ENCODE measurements around the gene RHCG.

Gene RHCG

GRCh38 chr15:89442671-89443307 is 53.6 kb downstream of the RHCG start:
- H3K4me3 ChIP-seq (ENCODE audit: low read depth, low read length), result no peak overlapping the region
- TF ChIP-seq, protein P1, sequence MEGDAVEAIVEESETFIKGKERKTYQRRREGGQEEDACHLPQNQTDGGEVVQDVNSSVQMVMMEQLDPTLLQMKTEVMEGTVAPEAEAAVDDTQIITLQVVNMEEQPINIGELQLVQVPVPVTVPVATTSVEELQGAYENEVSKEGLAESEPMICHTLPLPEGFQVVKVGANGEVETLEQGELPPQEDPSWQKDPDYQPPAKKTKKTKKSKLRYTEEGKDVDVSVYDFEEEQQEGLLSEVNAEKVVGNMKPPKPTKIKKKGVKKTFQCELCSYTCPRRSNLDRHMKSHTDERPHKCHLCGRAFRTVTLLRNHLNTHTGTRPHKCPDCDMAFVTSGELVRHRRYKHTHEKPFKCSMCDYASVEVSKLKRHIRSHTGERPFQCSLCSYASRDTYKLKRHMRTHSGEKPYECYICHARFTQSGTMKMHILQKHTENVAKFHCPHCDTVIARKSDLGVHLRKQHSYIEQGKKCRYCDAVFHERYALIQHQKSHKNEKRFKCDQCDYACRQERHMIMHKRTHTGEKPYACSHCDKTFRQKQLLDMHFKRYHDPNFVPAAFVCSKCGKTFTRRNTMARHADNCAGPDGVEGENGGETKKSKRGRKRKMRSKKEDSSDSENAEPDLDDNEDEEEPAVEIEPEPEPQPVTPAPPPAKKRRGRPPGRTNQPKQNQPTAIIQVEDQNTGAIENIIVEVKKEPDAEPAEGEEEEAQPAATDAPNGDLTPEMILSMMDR (IDR thresholded peaks at IDR 0.05; ENCODE audit: low read depth, low read length), result peak; percentile 94
- TF ChIP-seq MYC (IDR thresholded peaks at IDR 0.05; ENCODE audit: low read depth, low read length), result no peak
- peak; percentile 73 for DNase-seq (ENCODE audit: low read depth)

DNA sequence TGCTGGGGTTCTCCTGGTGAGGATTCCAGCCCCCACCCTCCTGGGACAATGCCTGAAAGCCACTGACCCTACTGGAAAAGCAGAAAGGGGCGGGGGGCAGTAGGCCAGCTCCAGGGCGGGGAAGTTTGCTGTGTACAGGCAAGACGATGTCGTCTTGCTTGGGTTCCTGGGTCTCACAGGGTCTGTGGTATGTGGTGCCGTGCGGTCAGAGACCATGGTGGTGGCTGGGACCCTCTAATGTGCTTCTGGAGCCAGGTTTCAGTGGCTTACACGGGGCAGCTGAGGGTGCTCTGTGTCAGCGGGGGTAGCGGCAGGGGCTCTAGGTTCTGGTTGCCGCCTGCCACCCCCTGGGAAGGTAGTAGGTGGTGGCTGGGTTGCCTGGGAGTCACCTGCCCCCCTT is 54.2 kb downstream of the RHCG start:
- DNase-seq (ENCODE audit: low read depth), result no peak
- TF ChIP-seq, protein P1 (IDR thresholded peaks at IDR 0.05; ENCODE audit: low read depth, low read length), result no peak
- TF ChIP-seq, protein P2, sequence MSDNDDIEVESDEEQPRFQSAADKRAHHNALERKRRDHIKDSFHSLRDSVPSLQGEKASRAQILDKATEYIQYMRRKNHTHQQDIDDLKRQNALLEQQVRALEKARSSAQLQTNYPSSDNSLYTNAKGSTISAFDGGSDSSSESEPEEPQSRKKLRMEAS (IDR thresholded peaks at IDR 0.05; ENCODE audit: low read depth, low read length), result no peak
- no peak for TF ChIP-seq MYC (IDR thresholded peaks at IDR 0.05; ENCODE audit: low read depth, low read length)
- no peak for TF ChIP-seq POLR2A (IDR thresholded peaks at IDR 0.05; ENCODE audit: extremely low read depth, insufficient read length)
- no peak overlapping the region for H3K4me3 ChIP-seq (ENCODE audit: low read depth, low read length)

DNA sequence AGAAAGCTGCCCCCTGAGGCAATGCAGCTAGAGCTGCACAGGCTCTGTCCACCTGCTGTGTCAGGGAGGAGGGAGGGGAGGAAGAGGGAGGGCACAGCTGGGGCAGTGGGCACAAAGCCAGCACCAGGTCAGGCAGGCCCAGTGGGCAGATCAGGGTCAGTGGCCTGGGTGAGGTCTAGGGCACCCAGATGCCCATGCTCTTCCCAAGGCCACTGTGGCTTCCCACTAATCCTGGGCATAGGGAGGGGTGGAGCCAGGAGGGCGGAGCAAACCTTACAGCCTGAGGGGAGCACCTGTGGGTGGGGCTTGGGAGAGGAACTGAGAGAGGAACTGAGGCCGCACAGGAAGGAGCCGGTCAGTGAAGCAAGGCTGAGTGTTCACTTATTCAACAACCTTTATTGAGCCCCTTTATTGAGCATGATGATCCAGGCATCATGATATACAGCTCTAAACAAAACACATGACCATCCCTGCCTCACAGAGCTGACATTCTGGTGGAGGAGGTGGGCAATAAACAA is 55.0 kb downstream of the RHCG start:
- TF ChIP-seq, protein P2 (IDR thresholded peaks at IDR 0.05; ENCODE audit: low read depth, low read length), result no peak
- TF ChIP-seq, protein P1 (IDR thresholded peaks at IDR 0.05; ENCODE audit: low read depth, low read length), result no peak
- TF ChIP-seq POLR2A (IDR thresholded peaks at IDR 0.05; ENCODE audit: extremely low read depth, insufficient read length), result no peak
- TF ChIP-seq MYC (IDR thresholded peaks at IDR 0.05; ENCODE audit: low read depth, low read length), result no peak
- H3K4me3 ChIP-seq (ENCODE audit: low read depth, low read length), result no peak overlapping the region
- peak; percentile 65 for DNase-seq (ENCODE audit: low read depth)

DNA sequence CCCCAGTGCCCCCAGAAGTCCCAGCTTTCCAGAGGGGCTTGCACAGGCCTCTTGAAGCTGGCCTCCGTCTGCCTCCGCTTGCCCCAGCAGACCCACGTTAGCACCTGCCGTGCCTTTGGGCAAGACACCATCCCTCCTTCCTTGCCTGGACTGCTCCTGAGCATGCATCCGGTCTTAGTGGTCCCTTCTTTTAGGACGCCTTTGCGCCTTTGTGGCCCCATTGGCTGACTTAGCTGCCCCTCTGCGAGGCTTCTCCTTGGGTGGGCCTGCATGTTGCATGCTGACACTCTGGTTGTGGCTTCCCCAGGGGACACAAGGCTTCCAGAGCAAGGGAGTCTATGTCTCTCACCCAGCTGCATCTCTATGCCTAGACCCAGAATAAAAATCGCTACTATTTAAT is 56.6 kb downstream of the RHCG start:
- TF ChIP-seq MYC (IDR thresholded peaks at IDR 0.05; ENCODE audit: low read depth, low read length) (no peak), POLR2A (IDR thresholded peaks at IDR 0.05; ENCODE audit: extremely low read depth, insufficient read length) (no peak)
- TF ChIP-seq, protein P2 (IDR thresholded peaks at IDR 0.05; ENCODE audit: low read depth, low read length), result no peak
- TF ChIP-seq, protein P1 (IDR thresholded peaks at IDR 0.05; ENCODE audit: low read depth, low read length), result no peak
- no peak overlapping the region for H3K4me3 ChIP-seq (ENCODE audit: low read depth, low read length)
- DNase-seq (ENCODE audit: low read depth), result no peak

GRCh38 chr15:89436560-89437311 is 59.6 kb downstream of the RHCG start:
- H3K4me3 ChIP-seq (ENCODE audit: low read depth, low read length), result no peak overlapping the region
- DNase-seq (ENCODE audit: low read depth), result no peak
- TF ChIP-seq, protein P2 (IDR thresholded peaks at IDR 0.05; ENCODE audit: low read depth, low read length), result no peak
- no peak for TF ChIP-seq POLR2A (IDR thresholded peaks at IDR 0.05; ENCODE audit: extremely low read depth, insufficient read length)
- TF ChIP-seq, protein P1 (IDR thresholded peaks at IDR 0.05; ENCODE audit: low read depth, low read length), result no peak
- no peak for TF ChIP-seq MYC (IDR thresholded peaks at IDR 0.05; ENCODE audit: low read depth, low read length)

All from NB4 (cell line).